Measurements from ENCODE around the gene UBE2D4.

- TF ChIP-seq POLR2AphosphoS5 (IDR thresholded peaks at IDR 0.05) (no peak), POLR2A (IDR thresholded peaks at IDR 0.05) (no peak)
These were observed 25.8 kb downstream of the UBE2D4 start for GRCh38 chr7:43952028-43952427.
